Skeletal muscle tissue (tissue), 4 donors: ENCODE data around the gene SNURF. TPM values are rescaled to one million over a fixed set of nuclear protein-coding genes. Genes with fewer than 3 reads are reported as not detected.
"Not testable (repeated sequence)": the region's sequence is repeated elsewhere in the genome, so short reads cannot be mapped to it uniquely, and the experiment has no call there.

Experiments used
- H3K27ac ChIP-seq: one replicate; pipeline ENCODE4 v1.7.0; 2013; ENCODE audit warnings: mild to moderate bottlenecking, low read depth, low read length, inconsistent platforms
- H3K27me3 ChIP-seq, 3 donors: one replicate each; pipeline ENCODE4 v1.7.0; 2013; ENCODE audit warnings: low read length in 3 of 3; ENCODE audit not compliant: control insufficient read depth in 3 of 3, insufficient read depth in 3 of 3
- H3K36me3 ChIP-seq, 3 donors: one replicate each; pipeline ENCODE4 v1.7.0; 2013; ENCODE audit warnings: low read length in 3 of 3; ENCODE audit not compliant: control insufficient read depth in 3 of 3, insufficient read depth in 3 of 3
- H3K4me1 ChIP-seq, 3 donors: one replicate each; pipeline ENCODE4 v1.7.0; 2013; ENCODE audit warnings: low read length in 3 of 3, mild to moderate bottlenecking in 3 of 3; ENCODE audit not compliant: control insufficient read depth in 3 of 3, insufficient read depth in 3 of 3
- H3K4me3 ChIP-seq, 3 donors: one replicate each; pipeline ENCODE4 v1.7.0; 2013; ENCODE audit warnings: low read length in 3 of 3
- H3K9ac ChIP-seq, 3 donors: one replicate each; pipeline ENCODE4 v1.7.0; 2013; ENCODE audit warnings: low read length in 3 of 3, mild to moderate bottlenecking in 3 of 3, moderate library complexity in 2 of 3, low read depth in 1 of 3
- H3K9me3 ChIP-seq, 3 donors: one replicate each; pipeline ENCODE4 v1.7.0; 2013; ENCODE audit warnings: low read length in 3 of 3; ENCODE audit not compliant: control insufficient read depth in 3 of 3
- total RNA-seq: library from RNA; depleted of rRNA; stranded (reverse); fragments of >200 nt; gene quantifications from one replicate; pipeline ENCODE4 v1.2.3, GENCODE V29; 2014
- donor health status: Osteomylitis.

SNURF gene
- total RNA-seq, 1 donor from 2014 or later, result 36.0 TPM

GRCh38 chr15:24938224-24938623 lies 16.6 kb upstream of the SNURF start:
- not testable (repeated sequence) for H3K36me3 ChIP-seq, H3K9ac ChIP-seq, H3K27me3 ChIP-seq, H3K27ac ChIP-seq, H3K4me1 ChIP-seq, H3K4me3 ChIP-seq, H3K9me3 ChIP-seq

GRCh38 chr15:24940236-24940635 lies 14.6 kb upstream of the SNURF start:
- Histone ChIP-seq H3K4me3 (no peak overlapping the region), H3K27me3 (no peaks in the 10 kb centered on the region), H3K27ac (no peak overlapping the region), H3K9ac (no peak overlapping the region), H3K9me3 (no peaks in the 10 kb centered on the region), H3K4me1 (peaks cover 0 to 2% (median 0%) of the 10 kb centered on the region in 3 donors), H3K36me3 (no peaks in the 10 kb centered on the region)

GRCh38 chr15:24943361-24943760 lies 11.4 kb upstream of the SNURF start:
- Histone ChIP-seq H3K9me3 (no peaks in the 10 kb centered on the region), H3K9ac (no peak overlapping the region), H3K4me1 (peaks cover 0 to 2% (median 0%) of the 10 kb centered on the region in 3 donors), H3K4me3 (no peak overlapping the region), H3K36me3 (no peaks in the 10 kb centered on the region), H3K27ac (no peak overlapping the region), H3K27me3 (no peaks in the 10 kb centered on the region)

- no peaks in the 10 kb centered on the region for H3K27me3 ChIP-seq
- H3K9ac ChIP-seq, result no peak overlapping the region
- H3K4me3 ChIP-seq, result no peak overlapping the region
- peaks cover 0 to 2% (median 0%) of the 10 kb centered on the region in 3 donors for H3K4me1 ChIP-seq
- no peaks in the 10 kb centered on the region for H3K9me3 ChIP-seq
- H3K36me3 ChIP-seq, result no peaks in the 10 kb centered on the region
- H3K27ac ChIP-seq, result no peak overlapping the region
Observed at GRCh38 chr15:24944954-24945353, 9.8 kb upstream of the SNURF start.

GRCh38 chr15:24945711-24946110 lies 9.1 kb upstream of the SNURF start:
- H3K9ac ChIP-seq, result no peak overlapping the region
- H3K36me3 ChIP-seq, result no peaks in the 10 kb centered on the region
- H3K9me3 ChIP-seq, result no peaks in the 10 kb centered on the region
- H3K27me3 ChIP-seq, result no peaks in the 10 kb centered on the region
- H3K27ac ChIP-seq, result no peak overlapping the region
- H3K4me3 ChIP-seq, result no peak overlapping the region
- H3K4me1 ChIP-seq, result peaks cover 0 to 2% (median 0%) of the 10 kb centered on the region in 3 donors

GRCh38 chr15:24948495-24948894 lies 6.3 kb upstream of the SNURF start:
- no peaks in the 10 kb centered on the region for H3K4me1 ChIP-seq
- no peak overlapping the region for H3K27ac ChIP-seq
- H3K27me3 ChIP-seq, result no peaks in the 10 kb centered on the region
- no peaks in the 10 kb centered on the region for H3K36me3 ChIP-seq
- no peak overlapping the region for H3K9ac ChIP-seq
- no peaks in the 10 kb centered on the region for H3K9me3 ChIP-seq
- H3K4me3 ChIP-seq, result no peak overlapping the region

- H3K36me3 ChIP-seq, result no peaks in the 10 kb centered on the region
- H3K9me3 ChIP-seq, result no peaks in the 10 kb centered on the region
- H3K9ac ChIP-seq, result peak overlapping the region; percentile 93 to 97 (median 95)
- peak overlapping the region; percentile 86 to 92 (median 89) for H3K4me3 ChIP-seq
- no peaks in the 10 kb centered on the region for H3K27me3 ChIP-seq
- H3K27ac ChIP-seq, result peak overlapping the region; percentile 90
- peaks cover 2 to 7% (median 4%) of the 10 kb centered on the region in 3 donors for H3K4me1 ChIP-seq
Observed at GRCh38 chr15:24955531-24955921, 739 bp downstream of the SNURF start.

- H3K9ac ChIP-seq, result peak overlapping the region; percentile 93 to 97 (median 95)
- peaks cover 2 to 7% (median 4%) of the 10 kb centered on the region in 3 donors for H3K4me1 ChIP-seq
- peak overlapping the region; percentile 90 for H3K27ac ChIP-seq
- H3K36me3 ChIP-seq, result no peaks in the 10 kb centered on the region
- peak overlapping the region; percentile 86 to 92 (median 89) for H3K4me3 ChIP-seq
- no peaks in the 10 kb centered on the region for H3K9me3 ChIP-seq
- H3K27me3 ChIP-seq, result no peaks in the 10 kb centered on the region
Observed at GRCh38 chr15:24956111-24956838, 1.5 kb downstream of the SNURF start.

- no peak overlapping the region for H3K9ac ChIP-seq
- peaks cover 2 to 7% (median 4%) of the 10 kb centered on the region in 3 donors for H3K4me1 ChIP-seq
- no peaks in the 10 kb centered on the region for H3K36me3 ChIP-seq
- no peaks in the 10 kb centered on the region for H3K9me3 ChIP-seq
- no peak overlapping the region for H3K4me3 ChIP-seq
- H3K27me3 ChIP-seq, result no peaks in the 10 kb centered on the region
- no peak overlapping the region for H3K27ac ChIP-seq
Observed at GRCh38 chr15:24957691-24958090, 2.9 kb downstream of the SNURF start.

- Histone ChIP-seq H3K4me1 (peaks cover 2 to 7% (median 4%) of the 10 kb centered on the region in 3 donors), H3K4me3 (no peak overlapping the region), H3K36me3 (peaks cover 0 to 23% (median 20%) of the 10 kb centered on the region in 3 donors), H3K27ac (no peak overlapping the region), H3K27me3 (no peaks in the 10 kb centered on the region), H3K9me3 (peaks cover 0 to 2% (median 0%) of the 10 kb centered on the region in 3 donors), H3K9ac (no peak overlapping the region)
Observed at GRCh38 chr15:24961967-24962366, 7.2 kb downstream of the SNURF start.
